Adipose tissue (tissue), 3 donors: ENCODE results near the gene LRP5. TPM values are rescaled to one million over a fixed set of nuclear protein-coding genes. Genes with fewer than 3 reads are reported as not detected.
"Not testable (repeated sequence)": the region's sequence is repeated elsewhere in the genome, so short reads cannot be mapped to it uniquely, and the experiment has no call there.

ENCODE experiments used
- H3K27ac ChIP-seq: one replicate; pipeline ENCODE4 v1.5.1; 2013; ENCODE audit warnings: low read depth, low read length
- WGBS, 3 donors: extraction: QIAGEN DNeasy Blood & Tissue Kit; methylation state at CpG; one replicate each; pipeline ENCODE4 v1.1.7; 2013; 5-methylcytosine and 5-hydroxymethylcytosine counted together
- polyA plus RNA-seq, 3 donors: library from polyadenylated mRNA; stranded (reverse); fragments of 200-250 nt; gene quantifications; one replicate each; pipeline ENCODE4 v1.2.3, GENCODE V29; 2013
- donor health status: healthy with polysubstance abuse.
- donor health status: Bipolar disorder and iron deficiency.
- donor health status: healthy.

Gene LRP5
- polyA plus RNA-seq, 3 donors: 26.0 to 50.1 (median 33.6) TPM

- no peak overlapping the region for H3K27ac ChIP-seq
- WGBS, 3 donors: 91 to 92% (median 91%) methylated on average over 33 to 34 of the region's 34 CpGs
Measured at GRCh38 chr11:68437927-68438657, 125.7 kb downstream of the LRP5 start.

DNA sequence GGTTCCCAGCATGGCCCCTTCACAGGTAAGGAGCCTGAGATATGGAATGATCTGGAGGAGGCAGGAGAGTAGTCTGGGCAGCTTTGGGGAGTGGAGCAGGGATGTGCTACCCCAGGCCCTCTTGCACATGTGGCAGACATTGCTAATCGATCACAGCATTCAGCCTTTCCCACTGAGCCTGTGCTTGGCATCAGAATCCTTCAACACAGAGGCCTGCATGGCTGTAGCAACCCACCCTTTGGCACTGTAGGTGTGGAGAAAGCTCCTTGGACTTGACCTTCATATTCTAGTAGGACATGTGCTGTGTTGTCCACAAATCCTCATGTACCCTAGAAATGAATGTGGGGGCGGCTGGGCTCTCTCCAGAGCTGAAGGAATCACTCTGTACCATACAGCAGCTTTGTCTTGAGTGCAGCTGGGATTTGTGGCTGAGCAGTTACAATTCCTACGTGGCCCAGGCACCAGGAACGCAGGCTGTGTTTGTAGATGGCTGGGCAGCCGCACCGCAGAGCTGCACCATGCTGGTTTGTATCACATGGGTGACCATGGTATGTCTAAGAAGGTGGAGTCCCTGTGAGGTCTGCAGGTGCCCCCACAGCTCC lies 126.4 kb downstream of the LRP5 start:
- WGBS, 3 donors: 88 to 97% (median 95%) methylated on average over 6 of the region's 6 CpGs
- no peak overlapping the region for H3K27ac ChIP-seq

- no peak overlapping the region for H3K27ac ChIP-seq
- WGBS, 3 donors: 74 to 89% (median 76%) methylated on average over 21 to 38 of the region's 38 CpGs
Measured at GRCh38 chr11:68439355-68440065, 127.1 kb downstream of the LRP5 start.

- H3K27ac ChIP-seq: no peak overlapping the region
- 91 to 94% (median 91%) methylated on average over 8 of the region's 8 CpGs for WGBS, 3 donors
Measured at GRCh38 chr11:68440224-68440623, 127.8 kb downstream of the LRP5 start.

GRCh38 chr11:68441466-68442230 lies 129.3 kb downstream of the LRP5 start:
- WGBS, 3 donors: 71 to 81% (median 77%) methylated on average over 6 of the region's 6 CpGs

DNA sequence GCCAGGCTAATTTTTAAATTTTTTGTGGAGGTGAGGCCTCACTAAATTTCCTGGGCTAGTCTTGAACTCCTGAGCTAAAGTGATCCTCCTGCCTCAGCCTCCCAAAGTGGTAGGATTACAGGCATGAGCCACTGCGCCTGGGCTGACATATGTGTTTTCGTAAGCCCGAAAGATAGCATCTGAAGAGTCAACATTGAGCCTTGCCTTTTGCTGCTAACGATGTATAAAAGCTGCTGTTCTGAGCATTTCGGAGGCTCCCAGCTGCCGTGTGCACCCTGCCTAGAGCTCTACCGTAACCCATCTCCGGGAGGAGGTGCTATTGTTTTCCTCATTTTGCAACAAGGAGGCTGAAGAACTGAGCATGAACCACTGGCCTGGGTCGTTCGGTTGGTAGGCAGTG lies 130.0 kb downstream of the LRP5 start:
- WGBS, 3 donors: 85 to 92% (median 86%) methylated on average over 10 of the region's 10 CpGs

More at GRCh38 chr11:68441466-68442230, 129.3 kb downstream of the LRP5 start:
- no peak overlapping the region for H3K27ac ChIP-seq

GRCh38 chr11:68444566-68444965 lies 132.2 kb downstream of the LRP5 start:
- H3K27ac ChIP-seq: no peak overlapping the region
- WGBS, 3 donors: 74 to 92% (median 87%) methylated on average over 6 of the region's 6 CpGs

More for the DNA sequence above, 130.0 kb downstream of the LRP5 start:
- no peak overlapping the region for H3K27ac ChIP-seq

GRCh38 chr11:68445531-68446035 lies 133.2 kb downstream of the LRP5 start:
- WGBS, 3 donors: 87 to 90% (median 87%) methylated on average over 11 of the region's 11 CpGs
- no peak overlapping the region for H3K27ac ChIP-seq

DNA sequence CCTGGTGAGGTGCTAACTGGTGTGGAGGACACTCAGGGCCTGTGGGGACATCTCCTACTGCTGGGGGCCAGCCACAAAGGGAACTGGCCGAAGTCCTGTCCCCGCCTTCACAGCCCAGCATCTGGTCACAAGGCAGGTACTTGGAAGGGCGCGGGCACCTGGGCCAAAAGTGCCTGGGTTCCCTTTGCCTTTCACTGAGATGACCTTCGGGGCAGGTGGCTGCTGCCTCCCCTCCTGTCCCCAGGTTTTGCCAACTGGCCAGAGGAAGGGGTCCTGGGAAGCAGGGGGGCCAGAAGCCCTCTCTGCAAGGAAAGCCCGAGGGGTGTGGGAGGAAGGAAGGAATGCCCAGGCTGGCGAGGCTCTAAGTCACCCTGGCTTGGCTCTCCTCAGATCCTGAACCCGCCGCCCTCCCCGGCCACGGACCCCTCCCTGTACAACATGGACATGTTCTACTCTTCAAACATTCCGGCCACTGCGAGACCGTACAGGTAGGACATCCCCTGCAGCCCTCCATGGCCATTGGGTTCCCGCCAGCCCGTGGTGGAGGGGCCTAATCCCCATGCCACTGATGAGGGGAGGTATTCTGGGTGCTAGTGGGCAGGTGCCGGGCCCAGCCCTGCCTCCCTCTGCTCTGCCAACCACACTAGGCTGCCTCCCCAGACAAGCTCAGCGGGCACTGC lies 133.8 kb downstream of the LRP5 start:
- WGBS, 3 donors: 88 to 91% (median 91%) methylated on average over 17 to 18 of the region's 18 CpGs
- H3K27ac ChIP-seq: no peak overlapping the region

- 43 to 48% (median 47%) methylated on average over 24 to 25 of the region's 25 CpGs for WGBS, 3 donors
- no peak overlapping the region for H3K27ac ChIP-seq
Measured at GRCh38 chr11:68447015-68447801, 134.8 kb downstream of the LRP5 start.

GRCh38 chr11:68447914-68448313 lies 135.5 kb downstream of the LRP5 start:
- WGBS, 3 donors: 75 to 82% (median 79%) methylated on average over 6 of the region's 6 CpGs
- H3K27ac ChIP-seq: not testable (repeated sequence)

DNA sequence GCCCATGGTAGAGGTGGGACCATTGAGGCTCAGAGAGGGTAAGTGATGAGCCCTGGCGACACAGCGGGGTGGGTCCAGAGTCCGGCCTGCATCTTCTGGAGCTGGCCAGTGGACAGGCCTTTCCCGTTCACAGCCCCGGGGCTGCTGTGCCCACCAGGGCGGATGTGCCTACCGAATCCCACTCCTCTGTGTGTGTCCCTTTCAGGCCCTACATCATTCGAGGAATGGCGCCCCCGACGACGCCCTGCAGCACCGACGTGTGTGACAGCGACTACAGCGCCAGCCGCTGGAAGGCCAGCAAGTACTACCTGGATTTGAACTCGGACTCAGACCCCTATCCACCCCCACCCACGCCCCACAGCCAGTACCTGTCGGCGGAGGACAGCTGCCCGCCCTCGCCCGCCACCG lies 136.2 kb downstream of the LRP5 start:
- WGBS, 3 donors: 91 to 94% (median 94%) methylated on average over 25 of the region's 25 CpGs

DNA sequence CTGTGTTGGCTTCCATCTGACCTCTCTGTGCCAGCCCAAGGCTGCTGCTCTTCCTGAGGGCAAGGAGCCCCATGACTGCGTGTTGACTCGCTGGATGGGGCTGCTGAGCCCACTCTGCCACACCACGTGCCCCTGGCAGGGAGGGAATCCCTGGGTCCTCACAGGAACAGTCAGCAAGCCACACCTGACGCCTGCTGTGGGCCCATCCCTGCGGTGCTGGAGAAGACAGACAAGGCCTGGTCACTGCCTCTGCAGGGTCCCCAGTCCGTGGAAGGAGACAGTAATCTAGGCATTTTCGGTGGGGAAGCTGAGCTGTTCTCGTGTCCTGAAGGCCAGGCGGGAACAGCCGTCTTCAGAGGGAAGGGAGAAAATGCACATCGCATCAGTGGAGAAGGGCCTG lies 137.6 kb downstream of the LRP5 start:
- no peak overlapping the region for H3K27ac ChIP-seq
- WGBS, 3 donors: 87 to 96% (median 93%) methylated on average over 11 of the region's 11 CpGs

More for the DNA sequence above, 136.2 kb downstream of the LRP5 start:
- H3K27ac ChIP-seq: no peak overlapping the region

DNA sequence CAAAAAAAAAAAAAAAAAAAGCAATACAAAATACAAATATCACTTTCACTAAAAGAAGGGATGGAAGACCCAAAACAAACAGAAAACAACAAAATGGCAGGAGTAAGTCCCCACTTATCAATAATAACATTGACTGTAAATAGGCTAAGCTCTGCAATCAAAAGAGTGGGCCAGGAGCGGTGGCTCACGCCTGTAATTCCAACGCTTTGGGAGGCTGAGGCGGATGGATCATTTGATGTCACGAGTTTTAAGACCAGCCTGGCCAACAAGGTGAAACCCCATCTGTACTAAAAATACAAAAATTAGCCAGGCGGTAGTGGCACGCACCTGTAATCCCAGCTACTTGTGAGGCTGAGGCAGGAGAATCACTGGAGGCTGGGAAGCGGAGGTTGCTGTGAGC lies 138.3 kb downstream of the LRP5 start:
- WGBS, 3 donors: 95 to 98% (median 95%) methylated on average over 8 of the region's 8 CpGs
- H3K27ac ChIP-seq: no peak overlapping the region

- no peak overlapping the region for H3K27ac ChIP-seq
- 50 to 66% (median 63%) methylated on average over 8 of the region's 8 CpGs for WGBS, 3 donors
Measured at GRCh38 chr11:68454767-68455166, 142.4 kb downstream of the LRP5 start.

DNA sequence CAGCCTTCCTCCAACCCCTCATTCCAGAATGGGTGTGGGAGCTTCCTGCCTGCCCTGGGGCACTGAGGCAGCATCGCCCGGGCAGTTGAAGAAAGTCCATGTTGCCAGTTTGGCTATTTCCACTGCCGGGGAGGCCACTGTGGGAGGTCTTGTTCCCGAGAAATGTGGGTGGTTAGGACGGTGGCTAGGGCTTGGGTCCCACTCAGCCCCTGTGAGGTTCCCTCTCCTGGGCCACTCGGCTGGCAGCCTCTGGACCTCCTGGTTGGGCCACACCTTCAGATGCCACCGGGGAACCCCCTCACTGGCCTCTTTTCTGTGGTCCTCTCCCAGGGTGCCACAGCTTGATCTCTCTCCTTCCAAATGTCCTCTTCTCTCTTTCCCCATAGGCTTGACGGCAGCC lies 143.1 kb downstream of the LRP5 start:
- H3K27ac ChIP-seq: no peak overlapping the region
- 74 to 85% (median 78%) methylated on average over 8 of the region's 8 CpGs for WGBS, 3 donors

DNA sequence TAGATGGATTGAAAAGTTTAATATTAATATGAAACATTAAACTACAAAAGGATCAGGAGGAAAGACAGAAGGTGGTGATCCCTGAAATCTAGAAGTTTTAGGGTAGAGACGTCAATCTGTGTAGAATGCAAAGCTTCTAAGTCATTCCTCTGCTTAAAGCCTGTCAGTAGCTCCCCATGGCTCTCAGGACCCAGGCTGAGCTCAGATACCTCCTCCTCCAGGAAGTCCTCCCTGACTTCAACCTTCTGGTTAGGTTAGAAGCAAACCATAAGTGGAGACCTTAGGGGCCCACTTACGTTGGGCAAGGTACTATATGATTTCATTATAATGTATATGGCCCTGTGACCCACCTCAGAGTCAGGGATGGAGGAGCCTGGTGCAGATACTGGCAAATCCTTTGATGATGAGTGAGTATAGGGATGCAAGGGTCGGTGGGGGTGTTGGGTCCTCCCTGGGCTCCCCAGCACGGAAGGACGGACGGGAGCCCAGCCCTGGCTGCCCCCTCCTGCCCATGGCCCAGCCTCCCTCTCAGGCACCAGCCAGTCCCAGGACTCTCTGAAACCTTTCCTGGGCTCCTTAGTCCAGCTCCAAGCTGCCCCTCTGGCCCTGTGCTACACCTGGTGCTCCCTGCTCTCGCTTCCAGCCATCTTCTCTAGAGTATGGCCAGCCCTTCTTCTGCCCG lies 145.0 kb downstream of the LRP5 start:
- no peak overlapping the region for H3K27ac ChIP-seq
- 75 to 79% (median 77%) methylated on average over 8 of the region's 8 CpGs for WGBS, 3 donors
